OCI-LY7 (cell line): Measurements from ENCODE around the gene HCFC1R1. TPM values are rescaled to one million over a fixed set of nuclear protein-coding genes. Genes with fewer than 3 reads are reported as not detected.

Source experiments
- BruUV-seq: library from RNA; stranded (reverse); fragments of 400-500 nt; replicated peaks from 2 replicates; lab custom pipeline; 2021; lab: Mats Ljungman, UMichigan
- CTCF ChIA-PET: fragments of 300-600 bp; sonication (Branson Sonifier 250); formaldehyde crosslinking; loops from one replicate; lab custom pipeline; 2022; ENCODE audit warnings: antibody characterized with exemption; ENCODE audit not compliant: unreplicated experiment; lab: Charles Lee
- POLR2A ChIA-PET: fragments of 300-600 bp; sonication (Branson Sonifier 250); formaldehyde crosslinking; loops from one replicate; lab custom pipeline; 2022; ENCODE audit warnings: antibody characterized with exemption; lab: Charles Lee
- DNase-seq: peaks from one replicate; pipeline ENCODE4 v3.0.0-alpha.2; 2015; ENCODE audit warnings: low spot score
- H2AFZ ChIP-seq: fragments of 200-600 bp; sonication (generic), shearing (Covaris generic); 2 replicates; pipeline ENCODE4 v1.6.1; 2014; ENCODE audit warnings: mild to moderate bottlenecking, antibody characterized with exemption, low read length, moderate library complexity
- H3K27ac ChIP-seq: fragments of 200-600 bp; sonication (generic); 2 replicates; pipeline ENCODE4 v1.5.1; 2014; ENCODE audit warnings: mixed run types, low read depth, mild to moderate bottlenecking, moderate library complexity, low read length, inconsistent platforms; ENCODE audit not compliant: poor library complexity, severe bottlenecking
- H3K36me3 ChIP-seq: fragments of 200-600 bp; sonication (generic); 2 replicates; pipeline ENCODE4 v1.6.1; 2014; ENCODE audit warnings: mild to moderate bottlenecking, antibody characterized with exemption, low read length, moderate library complexity, mixed read lengths; ENCODE audit not compliant: insufficient read depth
- H3K4me1 ChIP-seq: fragments of 200-600 bp; sonication (generic); 2 replicates; pipeline ENCODE4 v1.5.1; 2014; ENCODE audit warnings: mild to moderate bottlenecking, low read length; ENCODE audit not compliant: insufficient read depth, poor library complexity, severe bottlenecking
- H3K4me2 ChIP-seq: fragments of 200-600 bp; sonication (generic); 2 replicates; pipeline ENCODE4 v1.6.1; 2014; ENCODE audit warnings: mild to moderate bottlenecking, low read length
- H3K4me3 ChIP-seq: fragments of 200-600 bp; sonication (generic); 2 replicates; pipeline ENCODE4 v1.5.1; 2014; ENCODE audit warnings: mild to moderate bottlenecking, low read depth, low read length; ENCODE audit not compliant: poor library complexity, severe bottlenecking
- H3K79me2 ChIP-seq: fragments of 200-600 bp; sonication (generic); 2 replicates; pipeline ENCODE4 v1.6.1; 2016; ENCODE audit warnings: low read depth, mild to moderate bottlenecking, low read length, moderate library complexity, mixed read lengths; ENCODE audit not compliant: insufficient read depth
- H3K9me2 ChIP-seq: fragments of 200-600 bp; sonication (generic); 2 replicates; pipeline ENCODE4 v1.6.1; 2016; ENCODE audit warnings: mild to moderate bottlenecking, low read length, mixed read lengths; ENCODE audit not compliant: insufficient read depth
- H3K9me3 ChIP-seq: fragments of 200-600 bp; sonication (generic); 2 replicates; pipeline ENCODE4 v1.6.1; 2014; ENCODE audit warnings: mild to moderate bottlenecking, mixed run types, low read length, mixed read lengths
- H4K20me1 ChIP-seq: fragments of 200-600 bp; sonication (generic); 2 replicates; pipeline ENCODE4 v1.6.1; 2014; ENCODE audit warnings: mild to moderate bottlenecking, antibody characterized with exemption, low read length, moderate library complexity, mixed read lengths; ENCODE audit not compliant: insufficient read depth
- CTCF ChIP-seq: fragments of 200-600 bp; sonication (generic); conservative IDR thresholded peaks from 2 replicates; pipeline ENCODE4 v1.5.1; 2014; ENCODE audit warnings: mild to moderate bottlenecking, antibody characterized with exemption, low read length, moderate library complexity, mixed read lengths
- EZH2phosphoT487 ChIP-seq: fragments of 200-600 bp; sonication (generic); IDR thresholded peaks from 2 replicates; pipeline ENCODE4 v1.6.1; 2018; ENCODE audit warnings: low read depth, borderline replicate concordance, mild to moderate bottlenecking, mixed run types, antibody characterized with exemption, low read length, moderate library complexity, mixed read lengths
- intact Hi-C: fragments of 100-400 bp; cut with micrococcal nuclease; formaldehyde crosslinking; loops from one replicate; pipeline ENCODE4 v1.10.0; 2022; ENCODE audit not compliant: unreplicated experiment
- total RNA-seq, 2 experiments: library from RNA; depleted of rRNA in 1 of 2; stranded (reverse); fragments of >200 nt in 1 of 2; shearing (Covaris generic) in 1 of 2; gene quantifications; 2 replicates each; pipeline ENCODE4 v1.2.3, GENCODE V29; 2014 to 2022

The HCFC1R1 gene
- total RNA-seq, 2 experiments from 2014 or later = 29.1 to 39.4 TPM

- Histone ChIP-seq H3K4me2 (no peak overlapping the region), H3K9me3 (no peaks in the 10 kb centered on the region), H3K36me3 (no peaks in the 10 kb centered on the region), H3K27ac (no peak overlapping the region), H2AFZ (no peak overlapping the region), H3K4me1 (no peaks in the 10 kb centered on the region), H3K9me2 (no peaks in the 10 kb centered on the region), H3K4me3 (no peak overlapping the region), H3K79me2 (no peaks in the 10 kb centered on the region), H4K20me1 (no peaks in the 10 kb centered on the region)
- intact Hi-C loops = no loop called here
- ChIA-PET POLR2A (interaction anchor here (0.6 kb wide), 1 partner anchor 12 kb away, joined by 3 read pairs; the partner anchor contains the start of genes HCFC1R1 and THOC6), CTCF (no interaction called here)
- TF ChIP-seq EZH2phosphoT487 = no peak
- TF ChIP-seq CTCF = no peak
- no peak for DNase-seq
- BruUV-seq = no TSS peak
Observed at GRCh38 chr16:3035289-3035971, 11.7 kb upstream of the HCFC1R1 start.

GRCh38 chr16:3032624-3033023, 8.9 kb upstream of the HCFC1R1 start:
- CTCF ChIA-PET = no interaction called here
- TF ChIP-seq CTCF (no peak), EZH2phosphoT487 (no peak)
- H4K20me1 ChIP-seq = no peaks in the 10 kb centered on the region; the same call in 1 of the 2 replicates
- no peak overlapping the region for H3K4me2 ChIP-seq
- H3K79me2 ChIP-seq = no peaks in the 10 kb centered on the region
- intact Hi-C loops = no loop called here
- H2AFZ ChIP-seq = no peak overlapping the region
- POLR2A ChIA-PET = no interaction called here
- peaks cover 10% of the 10 kb centered on the region for H3K4me1 ChIP-seq
- no peak for DNase-seq
- BruUV-seq = no TSS peak
- no peak overlapping the region for H3K27ac ChIP-seq
- H3K4me3 ChIP-seq = no peak overlapping the region
- H3K9me3 ChIP-seq = no peaks in the 10 kb centered on the region
- peaks cover 3% of the 10 kb centered on the region; the same call in 1 of the 2 replicates for H3K36me3 ChIP-seq
- no peaks in the 10 kb centered on the region for H3K9me2 ChIP-seq
